Heart left ventricle (tissue), 16 donors: Measurements from ENCODE around the gene HK2. TPM values are rescaled to one million over a fixed set of nuclear protein-coding genes. Genes with fewer than 3 reads are reported as not detected.
"Not testable (repeated sequence)": the region's sequence is repeated elsewhere in the genome, so short reads cannot be mapped to it uniquely, and the experiment has no call there.

ENCODE experiments used
- ATAC-seq, 4 donors: fragments of 200-7000 bp; cut with Tn5 transposase; one replicate each; pipeline ENCODE4 v1.9.1; 2020 to 2022; ENCODE audit warnings: moderate library complexity in 4 of 4, mild to moderate bottlenecking in 3 of 4, moderate number of reproducible peaks in 1 of 4
- DNase-seq, 5 donors: peaks; one replicate each; pipeline ENCODE4 v3.0.0-alpha.2; 2020
- H3K27ac ChIP-seq, 12 donors: fragments of 200-600 bp; sonication (generic) in 4 of 12; one replicate each; pipeline versions ENCODE4 v1.5.0 to v1.8.0; 2016 to 2022; ENCODE audit warnings: mild to moderate bottlenecking in 2 of 12
- H3K27me3 ChIP-seq, 9 donors: fragments of 200-600 bp; sonication (generic) in 2 of 9; one replicate each; pipeline versions ENCODE4 v1.5.1 to v1.8.0; 2016 to 2022; ENCODE audit warnings: mild to moderate bottlenecking in 3 of 9
- H3K36me3 ChIP-seq, 9 donors: fragments of 200-600 bp; sonication (generic) in 2 of 9; one replicate each; pipeline versions ENCODE4 v1.5.0 to v1.8.0; 2018 to 2022; ENCODE audit warnings: mild to moderate bottlenecking in 2 of 9
- H3K4me1 ChIP-seq, 12 donors: fragments of 200-600 bp; sonication (generic) in 4 of 12; one replicate each; pipeline versions ENCODE4 v1.5.0 to v1.8.0; 2016 to 2022; ENCODE audit warnings: mild to moderate bottlenecking in 3 of 12
- H3K4me3 ChIP-seq, 12 donors: fragments of 200-600 bp; sonication (generic) in 4 of 12; one replicate each; pipeline versions ENCODE4 v1.5.0 to v1.8.0; 2017 to 2022; ENCODE audit warnings: mild to moderate bottlenecking in 9 of 12, moderate library complexity in 4 of 12
- H3K9me3 ChIP-seq, 12 donors: fragments of 200-600 bp; sonication (generic) in 4 of 12; one replicate each; pipeline versions ENCODE4 v1.5.0 to v1.8.0; 2016 to 2022; ENCODE audit warnings: mild to moderate bottlenecking in 1 of 12
- POLR2A ChIP-seq, 2 donors: fragments of 450-650 bp; IDR thresholded peaks; one replicate each; pipeline ENCODE4 v1.6.1; 2017; ENCODE audit warnings: antibody characterized with exemption in 2 of 2, mild to moderate bottlenecking in 2 of 2, moderate library complexity in 2 of 2
- WGBS, 4 donors: extraction: QIAGEN DNeasy Blood & Tissue Kit in 2 of 4; methylation state at CpG; one replicate each; pipeline versions ENCODE4 v1.1.5 to v1.1.7; 2013 to 2018; 5-methylcytosine and 5-hydroxymethylcytosine counted together
- intact Hi-C, 10 donors: fragments of 100-400 bp; cut with DNase I; formaldehyde crosslinking; loops; one replicate each; pipeline versions ENCODE4 v1.11.1 to v1.14.2; 2022
- polyA plus RNA-seq, 2 donors: library from polyadenylated mRNA; stranded (reverse); fragments of 200-250 nt; gene quantifications; one replicate each; pipeline ENCODE4 v1.2.3, GENCODE V29; 2013
- total RNA-seq, 9 donors: library from RNA; depleted of rRNA in 2 of 9; stranded (reverse); fragments of >200 nt in 2 of 9; fragmentation: NEBNext Ultra II Directional in 3 of 9; extraction: Animal tissue kit (Norgen Biotek cat#: 25700) in 3 of 9; gene quantifications; one replicate each; pipeline versions ENCODE4 v1.1.0 to v1.2.4, GENCODE V29; 2016 to 2023
- TF ChIP-seq, protein P1 (sequence below), 12 donors: fragments of 200-600 bp; sonication (generic) in 4 of 12; IDR thresholded peaks; one replicate each; pipeline versions ENCODE4 v1.5.0 to v1.8.0; 2018 to 2022; ENCODE audit warnings: antibody characterized with exemption in 12 of 12, mild to moderate bottlenecking in 5 of 12
- donor health status: ischemic (EF 13 %, LVEDD 7.1; RV severe dilation, severe dysfunction).
- donor health status: healthy with polysubstance abuse.
- donor health status: DM: no; HTN: yes; CAD: no.
- donor health status: DM: no; HTN: no; CAD: no.
- donor health status: ischemic (EF 25% LVEDD 6.9; RV normal size, moderate dysfunction).
- donor health status: ischemic (EF 25% LVEDD 5.7; RV mildly dilated, moderate dysfunction).
- donor health status: healthy.
- donor health status: DM: yes; HTN: yes; CAD: no.
- donor health status: ischemic (EF 35%, LVEDD 5.7; RV mildly dilated, moderate dysfunction).
- donor health status: nonischemic (EF 11% LVEDD 7.7; RV severe dilation, severe dysfunction).
- donor health status: DM: yes; HTN: yes; CAD: no.
- donor health status: PGD.
- donor health status: ischemic (EF 29% LVEDD 5.4; RV normal size, mild dysfunction).
- donor health status: nonischemic (EF 23%, LVEDD 6.1; RV moderate dilation, normal function).

The HK2 gene
- total and polyA plus RNA-seq, 11 donors, result 1.9 to 31.5 (median 16.3) TPM

GRCh38 chr2:74847070-74847858 is 13.3 kb downstream of the HK2 start:
- TF ChIP-seq, protein P1, sequence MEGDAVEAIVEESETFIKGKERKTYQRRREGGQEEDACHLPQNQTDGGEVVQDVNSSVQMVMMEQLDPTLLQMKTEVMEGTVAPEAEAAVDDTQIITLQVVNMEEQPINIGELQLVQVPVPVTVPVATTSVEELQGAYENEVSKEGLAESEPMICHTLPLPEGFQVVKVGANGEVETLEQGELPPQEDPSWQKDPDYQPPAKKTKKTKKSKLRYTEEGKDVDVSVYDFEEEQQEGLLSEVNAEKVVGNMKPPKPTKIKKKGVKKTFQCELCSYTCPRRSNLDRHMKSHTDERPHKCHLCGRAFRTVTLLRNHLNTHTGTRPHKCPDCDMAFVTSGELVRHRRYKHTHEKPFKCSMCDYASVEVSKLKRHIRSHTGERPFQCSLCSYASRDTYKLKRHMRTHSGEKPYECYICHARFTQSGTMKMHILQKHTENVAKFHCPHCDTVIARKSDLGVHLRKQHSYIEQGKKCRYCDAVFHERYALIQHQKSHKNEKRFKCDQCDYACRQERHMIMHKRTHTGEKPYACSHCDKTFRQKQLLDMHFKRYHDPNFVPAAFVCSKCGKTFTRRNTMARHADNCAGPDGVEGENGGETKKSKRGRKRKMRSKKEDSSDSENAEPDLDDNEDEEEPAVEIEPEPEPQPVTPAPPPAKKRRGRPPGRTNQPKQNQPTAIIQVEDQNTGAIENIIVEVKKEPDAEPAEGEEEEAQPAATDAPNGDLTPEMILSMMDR (IDR thresholded peaks at IDR 0.05), result no peak
- TF ChIP-seq POLR2A (IDR thresholded peaks at IDR 0.05), result no peak
- 85 to 89% (median 87%) methylated on average over 10 of the region's 10 CpGs for WGBS, 4 donors
- H3K27ac ChIP-seq, result peak overlapping the region in 3 of 12 donors; percentile 88 to 93 (median 89)
- no peak overlapping the region for H3K4me3 ChIP-seq
- ATAC-seq (no peak), DNase-seq (no peak)
- H3K4me1 ChIP-seq, result peaks cover 0 to 100% (median 45%) of the 10 kb centered on the region in 12 donors
- intact Hi-C loops, result no loop called here
- H3K9me3 ChIP-seq, result no peaks in the 10 kb centered on the region
- no peaks in the 10 kb centered on the region for H3K27me3 ChIP-seq
- no peaks in the 10 kb centered on the region for H3K36me3 ChIP-seq

DNA sequence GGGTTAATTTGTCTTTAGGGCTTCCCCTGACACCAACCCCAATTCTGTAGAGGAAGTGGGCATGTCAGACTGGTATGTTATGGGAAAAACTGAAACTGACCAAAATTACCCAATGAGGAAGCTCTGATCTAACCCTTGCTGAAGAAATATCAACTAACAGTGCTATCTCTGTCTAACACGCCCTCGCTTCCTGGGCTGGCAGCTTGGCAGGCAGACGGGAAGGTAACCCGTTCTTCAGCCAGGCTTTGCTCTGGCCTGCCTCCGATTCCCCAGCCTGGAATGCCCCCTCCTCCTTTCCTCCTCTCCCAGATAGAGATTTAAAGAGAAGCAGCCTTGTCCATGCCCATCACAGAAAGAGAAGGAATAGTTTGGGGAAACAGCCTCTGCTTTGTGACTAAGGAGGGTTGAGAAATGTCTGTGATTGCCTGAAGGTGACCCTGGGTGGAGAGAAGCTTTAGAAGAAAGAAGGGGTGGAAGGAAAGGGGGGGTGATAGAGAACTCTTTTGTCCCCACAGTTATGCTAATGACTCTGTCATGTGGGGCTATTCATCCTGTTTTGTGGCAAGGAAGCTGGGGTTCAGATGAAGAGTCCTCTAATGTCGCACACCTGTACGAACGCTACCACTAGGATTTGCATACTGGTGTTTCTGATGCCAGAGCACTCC is 15.4 kb downstream of the HK2 start:
- Histone ChIP-seq H3K9me3 (no peaks in the 10 kb centered on the region), H3K27me3 (no peaks in the 10 kb centered on the region), H3K27ac (peak overlapping the region in 8 of 12 donors; percentile 16 to 93 (median 52)), H3K4me3 (peak overlapping the region in 1 of 12 donors; percentile 33), H3K36me3 (peaks cover 0 to 3% (median 0%) of the 10 kb centered on the region in 9 donors), H3K4me1 (peaks cover 0 to 80% (median 31%) of the 10 kb centered on the region in 12 donors)
- 34 to 48% (median 42%) methylated on average over 8 of the region's 8 CpGs for WGBS, 4 donors
- TF ChIP-seq, protein P1 (IDR thresholded peaks at IDR 0.05), result no peak
- TF ChIP-seq POLR2A (IDR thresholded peaks at IDR 0.05), result no peak
- peak in 3 of 4 donors; percentile 38 to 57 (median 57) for ATAC-seq
- intact Hi-C loops, result no loop called here
- DNase-seq, result peak; percentile 39 to 69 (median 51)

- Histone ChIP-seq H3K27ac (peak overlapping the region in 2 of 12 donors; percentile 64 to 93), H3K9me3 (no peaks in the 10 kb centered on the region), H3K4me1 (peaks cover 0 to 68% (median 21%) of the 10 kb centered on the region in 12 donors), H3K27me3 (no peaks in the 10 kb centered on the region), H3K4me3 (no peak overlapping the region), H3K36me3 (peaks cover 0 to 10% (median 0%) of the 10 kb centered on the region in 9 donors)
- whole genome bisulfite sequencing, 4 donors, result 85 to 93% (median 87%) methylated on average over 3 of the region's 3 CpGs
- intact Hi-C loops, result no loop called here
- ATAC-seq (no peak), DNase-seq (no peak)
- TF ChIP-seq, protein P1 (IDR thresholded peaks at IDR 0.05), result no peak
- TF ChIP-seq POLR2A (IDR thresholded peaks at IDR 0.05), result no peak
These were observed 16.7 kb downstream of the HK2 start for GRCh38 chr2:74850496-74851190.

- no peaks in the 10 kb centered on the region for H3K27me3 ChIP-seq
- peaks cover 0 to 62% (median 17%) of the 10 kb centered on the region in 12 donors for H3K4me1 ChIP-seq
- H3K4me3 ChIP-seq, result no peak overlapping the region
- peaks cover 0 to 10% (median 0%) of the 10 kb centered on the region in 9 donors for H3K36me3 ChIP-seq
- DNase-seq (no peak), ATAC-seq (no peak)
- H3K27ac ChIP-seq, result peak overlapping the region in 2 of 12 donors; percentile 64 to 93
- WGBS, 4 donors, result 73 to 87% (median 84%) methylated on average over 8 of the region's 8 CpGs
- intact Hi-C loops, result no loop called here
- no peak for TF ChIP-seq POLR2A (IDR thresholded peaks at IDR 0.05)
- TF ChIP-seq, protein P1 (IDR thresholded peaks at IDR 0.05), result no peak
- no peaks in the 10 kb centered on the region for H3K9me3 ChIP-seq
These were observed 17.3 kb downstream of the HK2 start for GRCh38 chr2:74851191-74851566.

DNA sequence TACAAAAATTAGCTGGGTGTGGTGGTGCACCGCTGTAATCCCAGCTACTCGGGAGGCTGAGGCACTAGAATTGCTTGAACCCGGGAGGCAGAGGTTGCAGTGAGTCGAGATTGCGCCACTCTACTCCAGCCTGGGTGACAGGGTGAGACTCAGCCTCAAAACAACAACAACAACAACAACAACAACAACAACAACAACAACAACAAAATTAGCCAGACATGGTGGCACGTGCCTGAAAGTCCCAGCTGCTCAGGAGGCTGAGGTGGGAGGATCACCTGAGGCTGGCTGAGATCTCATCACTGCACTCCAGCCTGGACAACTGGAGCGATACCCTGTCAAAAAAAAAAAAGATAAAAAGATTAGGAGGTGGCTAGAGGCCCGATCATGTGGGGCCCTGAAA is 19.4 kb downstream of the HK2 start:
- H3K4me3 ChIP-seq, intact Hi-C loops, H3K36me3 ChIP-seq, H3K9me3 ChIP-seq, ATAC-seq, H3K27ac ChIP-seq, DNase-seq, H3K27me3 ChIP-seq: not testable (repeated sequence)
- WGBS, 4 donors, result 87 to 93% (median 91%) methylated on average over 8 of the region's 8 CpGs
- peaks cover 0 to 40% (median 12%) of the 10 kb centered on the region in 12 donors for H3K4me1 ChIP-seq
